ENCODE measurements around the gene HTRA1.

GRCh38 chr10:122427280-122427679 is 34.1 kb upstream of the HTRA1 start:
- TF ChIP-seq NR2C1 (IDR thresholded peaks at IDR 0.05), result no peak
- no peak for TF ChIP-seq CTCF (IDR thresholded peaks at IDR 0.05 in 2 of 3, conservative IDR thresholded peaks at IDR 0.05 in 1 of 3; ENCODE audit: control insufficient read depth in 2 of 3, extremely low read depth in 1 of 3, insufficient read depth in 1 of 3, low read depth in 3 of 3, low read length in 3 of 3)
- no peak for TF ChIP-seq POLR2AphosphoS2 (IDR thresholded peaks at IDR 0.05; ENCODE audit: low read depth, low read length)
- no peak for TF ChIP-seq EGR1 (IDR thresholded peaks at IDR 0.05; ENCODE audit: borderline replicate concordance in 1 of 2, low read depth in 2 of 2, low read length in 2 of 2)
- TF ChIP-seq HDAC6 (IDR thresholded peaks at IDR 0.05; ENCODE audit: unreplicated experiment), result no peak
- TF ChIP-seq SMC3 (IDR thresholded peaks at IDR 0.05; ENCODE audit: borderline replicate concordance, low read length), result no peak
- TF ChIP-seq USF2 (IDR thresholded peaks at IDR 0.05; ENCODE audit: borderline replicate concordance, low read depth, low read length), result no peak
- no peak for TF ChIP-seq ZNF274 (IDR thresholded peaks at IDR 0.05; ENCODE audit: insufficient read depth, insufficient read length)
- TF ChIP-seq PAX5 (IDR thresholded peaks at IDR 0.05; ENCODE audit: borderline replicate concordance, low read depth, low read length), result no peak
- TF ChIP-seq EP300 (IDR thresholded peaks at IDR 0.05; ENCODE audit: borderline replicate concordance in 1 of 2, control insufficient read depth in 1 of 2, low read depth in 2 of 2, low read length in 2 of 2), result no peak
- no peak for TF ChIP-seq ATF3 (IDR thresholded peaks at IDR 0.05; ENCODE audit: borderline replicate concordance, extremely low read depth, low read depth, low read length)
- no peak for TF ChIP-seq RFX5 (IDR thresholded peaks at IDR 0.05; ENCODE audit: low read depth, low read length)
- no peak for TF ChIP-seq POLR2AphosphoS5 (IDR thresholded peaks at IDR 0.05; ENCODE audit: low read length)
- no peak for TF ChIP-seq MAX (IDR thresholded peaks at IDR 0.05; ENCODE audit: low read depth, low read length)

Measured in GM12878 (cell line).